H54 (cell line): ENCODE results near the gene PYGB.
"Not testable (repeated sequence)": the region's sequence is repeated elsewhere in the genome, so short reads cannot be mapped to it uniquely, and the experiment has no call there.

ENCODE experiments used
- DNase-seq: peaks from one replicate; pipeline ENCODE4 v3.0.0; 2011; ENCODE audit warnings: low spot score, mixed read lengths; ENCODE audit not compliant: insufficient read length
- FAIRE-seq: peaks from 3 replicates; lab custom pipeline; 2011; peaks lifted over from hg19 to GRCh38; lab: Jason Lieb, UNC
- POLR2A ChIP-seq: IDR thresholded peaks from 2 replicates; pipeline ENCODE4 v1.6.1; 2011; ENCODE audit warnings: low read depth, mild to moderate bottlenecking, low read length

The PYGB gene

DNA sequence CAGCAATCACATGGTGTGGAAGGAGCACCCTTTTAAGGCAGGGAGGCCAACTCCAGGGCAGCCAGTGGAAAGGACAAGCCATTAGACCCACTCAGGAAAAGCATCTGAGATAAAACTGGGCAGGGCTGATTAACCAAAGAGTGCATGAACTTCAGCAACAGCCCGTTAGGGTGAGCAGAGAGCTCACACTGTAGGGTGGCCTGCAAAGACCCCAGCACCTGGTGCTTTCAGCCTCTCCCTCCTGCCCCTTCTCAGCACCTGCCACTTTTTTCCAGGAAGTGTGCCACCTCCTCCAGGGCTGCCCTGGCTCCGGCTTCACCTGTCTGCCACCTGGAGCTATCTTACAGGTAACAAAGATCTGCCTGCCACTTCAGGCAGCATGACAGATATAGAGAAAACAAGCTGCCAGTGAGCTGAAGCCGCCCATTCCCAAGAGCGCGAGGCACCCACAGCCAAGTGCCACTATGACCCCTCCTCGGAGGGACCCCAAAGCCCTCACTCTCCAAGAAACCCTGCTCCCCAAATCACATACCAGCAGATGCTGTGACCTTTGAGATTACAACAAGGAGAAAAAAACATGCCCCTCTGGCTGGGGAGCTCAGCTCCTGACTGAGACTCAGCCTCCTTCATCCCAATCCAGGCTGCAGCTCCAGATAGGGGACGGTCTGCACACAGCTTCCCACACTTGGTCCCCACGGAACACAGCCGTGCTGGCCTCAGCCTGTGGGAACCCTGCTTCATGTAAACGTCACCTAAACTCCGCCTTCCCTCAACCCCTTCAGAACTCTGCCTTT is 71.6 kb downstream of the PYGB start:
- DNase-seq (no peak), FAIRE-seq (no peak)
- no peak for TF ChIP-seq POLR2A

- no peak for DNase-seq
- FAIRE-seq: no peak
- no peak for TF ChIP-seq POLR2A
These were observed 72.3 kb downstream of the PYGB start for GRCh38 chr20:25320035-25320800.

GRCh38 chr20:25321262-25321831 is 73.5 kb downstream of the PYGB start:
- FAIRE-seq: no peak
- DNase-seq: no peak
- no peak for TF ChIP-seq POLR2A

- no peak for TF ChIP-seq POLR2A
- no peak for FAIRE-seq
- no peak for DNase-seq
These were observed 74.1 kb downstream of the PYGB start for GRCh38 chr20:25321991-25322390.

DNA sequence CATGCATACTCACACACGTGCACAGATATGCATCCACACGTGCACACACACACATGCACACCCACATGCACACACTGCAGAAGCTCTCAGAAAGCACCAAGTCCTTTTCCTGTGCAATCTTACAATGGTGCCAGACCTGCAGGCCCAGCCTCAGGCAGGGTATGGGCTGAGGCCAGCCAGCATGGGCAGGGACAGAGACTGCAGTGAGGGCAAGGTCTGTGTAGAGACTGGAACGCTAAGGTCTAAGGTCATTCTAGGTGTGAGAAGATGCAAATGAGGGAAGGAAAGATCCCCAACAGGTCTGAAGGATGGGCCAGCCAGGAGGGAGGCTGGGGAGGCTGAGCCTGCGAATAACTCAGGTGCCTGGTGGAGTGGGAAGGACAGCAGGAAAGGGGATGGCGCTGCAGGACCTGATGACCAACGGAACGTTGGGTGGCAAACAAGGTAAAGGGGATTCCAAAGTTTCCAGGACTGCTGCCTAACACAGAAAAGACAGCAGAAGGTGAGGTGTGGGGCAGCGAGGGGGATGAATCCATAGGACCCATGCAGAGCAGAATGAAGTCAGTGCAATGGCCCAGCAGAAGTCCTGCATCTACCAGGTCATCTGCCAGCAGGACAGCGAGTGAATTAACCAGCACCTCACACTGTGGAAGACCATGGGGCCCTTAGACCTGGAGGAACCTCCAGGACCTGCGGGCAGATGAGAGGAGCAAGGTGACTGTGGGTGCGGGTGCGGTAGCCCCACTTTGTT is 75.8 kb downstream of the PYGB start:
- TF ChIP-seq POLR2A: no peak
- DNase-seq: no peak
- FAIRE-seq: no peak

GRCh38 chr20:25324412-25324811 is 76.5 kb downstream of the PYGB start:
- DNase-seq: no peak
- TF ChIP-seq POLR2A: no peak
- no peak for FAIRE-seq

- no peak for DNase-seq
- TF ChIP-seq POLR2A: no peak
- no peak for FAIRE-seq
These were observed 77.2 kb downstream of the PYGB start for GRCh38 chr20:25325073-25325472.

GRCh38 chr20:25325997-25326396 is 78.1 kb downstream of the PYGB start:
- no peak for TF ChIP-seq POLR2A
- DNase-seq (no peak), FAIRE-seq (no peak)

DNA sequence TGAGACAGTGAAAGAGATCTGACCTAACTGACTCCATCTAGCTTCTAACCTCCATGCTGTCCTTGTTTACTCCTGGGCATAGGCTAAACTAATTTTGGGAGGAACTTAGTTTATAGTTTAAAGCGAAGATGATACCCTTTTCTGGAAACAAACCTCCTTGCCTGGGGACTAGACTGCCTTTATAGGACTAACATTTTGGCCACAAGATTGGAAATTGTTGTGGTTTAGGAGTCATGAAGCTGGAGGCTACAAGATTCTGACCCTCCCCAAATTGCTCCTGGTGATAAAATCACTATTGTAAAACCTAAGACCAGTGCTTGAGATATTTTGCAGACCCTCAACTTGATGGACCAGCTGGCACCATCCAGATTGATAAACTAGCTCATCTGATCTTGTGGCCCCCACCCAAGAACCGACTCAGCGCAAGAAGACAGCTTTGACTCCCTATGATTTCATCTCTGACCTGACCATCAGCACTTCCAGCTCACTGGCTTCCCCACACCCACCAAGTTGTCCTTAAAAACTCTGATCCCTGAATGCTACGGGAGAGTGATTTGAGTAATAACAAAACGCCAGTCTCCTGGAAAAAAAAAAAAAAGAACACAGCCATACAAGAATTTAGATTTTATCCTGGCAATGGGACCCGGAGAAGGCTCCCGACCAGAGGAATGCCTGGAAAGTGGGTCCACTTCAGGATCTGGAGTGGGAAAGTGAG is 79.8 kb downstream of the PYGB start:
- TF ChIP-seq POLR2A: no peak
- no peak for FAIRE-seq
- no peak for DNase-seq

DNA sequence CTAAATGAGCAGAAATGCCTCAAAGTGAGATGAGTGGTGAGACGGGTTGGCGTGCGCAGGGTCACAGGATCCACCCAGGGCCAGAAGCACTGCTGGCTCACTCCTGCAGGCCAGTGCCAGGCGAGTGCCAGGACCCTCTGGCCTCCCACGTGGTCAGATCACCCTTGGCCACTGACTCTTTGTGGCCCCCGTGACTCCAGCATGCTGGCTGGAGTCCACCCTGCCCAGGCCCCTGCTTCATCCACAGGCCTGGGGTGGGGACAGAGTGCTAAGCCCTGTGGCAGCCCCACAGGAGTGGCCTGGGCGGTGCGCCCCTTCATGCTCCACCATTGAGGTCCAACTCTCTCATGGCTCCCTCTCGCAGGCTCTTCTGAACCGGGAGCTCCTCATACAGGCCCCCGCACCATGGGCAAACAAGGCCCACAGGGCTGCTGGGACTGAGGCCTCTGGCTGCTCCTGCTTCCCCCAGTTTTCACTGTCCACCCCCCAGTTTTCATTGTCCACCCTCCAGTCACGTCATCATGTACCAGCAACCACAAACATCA is 81.1 kb downstream of the PYGB start:
- no peak for TF ChIP-seq POLR2A
- FAIRE-seq (no peak), DNase-seq (no peak)

- DNase-seq, FAIRE-seq: not testable (repeated sequence)
These were observed 87.1 kb downstream of the PYGB start for GRCh38 chr20:25334972-25335371.

GRCh38 chr20:25336561-25337422 is 88.9 kb downstream of the PYGB start:
- DNase-seq (no peak), FAIRE-seq (no peak)
- TF ChIP-seq POLR2A: no peak
